ENCODE data around the gene C1orf56.

- TF ChIP-seq SPI1 (IDR thresholded peaks at IDR 0.05; ENCODE audit: low read depth, low read length), result no peak
- no peak for TF ChIP-seq TAF1 (IDR thresholded peaks at IDR 0.05; ENCODE audit: low read depth, low read length)
- TF ChIP-seq POLR2A (IDR thresholded peaks at IDR 0.05; ENCODE audit: low read depth, low read length), result no peak
- TF ChIP-seq POLR2AphosphoS5 (IDR thresholded peaks at IDR 0.05; ENCODE audit: low read depth, low read length), result no peak
- no peak for TF ChIP-seq POU2F2 (IDR thresholded peaks at IDR 0.05; ENCODE audit: low read depth, low read length)
- TF ChIP-seq PAX5 (IDR thresholded peaks at IDR 0.05; ENCODE audit: insufficient read depth, low read length, severe bottlenecking), result no peak
Observed at GRCh38 chr1:151024540-151025146, 22.9 kb upstream of the C1orf56 start.
